SK-N-MC (cell line): Measurements from ENCODE around the gene EHD4.

Source experiments
- DNase-seq: peaks from one replicate; pipeline ENCODE4 v3.0.0-alpha.2; 2011; ENCODE audit warnings: low read depth, low spot score
- H3K27ac ChIP-seq: fragments of 200-600 bp; sonication (generic); 2 replicates; pipeline ENCODE4 v1.5.1; 2016; ENCODE audit warnings: mixed run types
- H3K36me3 ChIP-seq: fragments of 200-600 bp; sonication (generic); 2 replicates; pipeline ENCODE4 v1.6.1; 2017; ENCODE audit warnings: antibody characterized with exemption, low read length, mixed read lengths; ENCODE audit not compliant: insufficient read depth
- H3K4me3 ChIP-seq: fragments of 200-600 bp; sonication (generic); 2 replicates; pipeline ENCODE4 v1.5.1; 2016
- H3K9ac ChIP-seq: fragments of 200-600 bp; sonication (generic); 2 replicates; pipeline ENCODE4 v1.8.0; 2017; ENCODE audit warnings: mixed run types, mixed read lengths; ENCODE audit not compliant: insufficient read length
- H3K9me3 ChIP-seq: fragments of 200-600 bp; sonication (generic); 2 replicates; pipeline ENCODE4 v1.6.1; 2017; ENCODE audit warnings: low read depth, mild to moderate bottlenecking, antibody characterized with exemption, low read length, moderate library complexity, mixed read lengths
- EZH2 ChIP-seq: fragments of 200-600 bp; sonication (generic); IDR thresholded peaks from one replicate; pipeline ENCODE4 v1.6.1; 2017; ENCODE audit warnings: antibody characterized with exemption
- FOXP2 ChIP-seq: optimal IDR thresholded peaks from 2 replicates; pipeline ENCODE3; 2011; ENCODE audit warnings: mild to moderate bottlenecking, moderate library complexity; ENCODE audit not compliant: insufficient read depth; ENCODE audit errors: extremely low read length, control extremely low read depth
- POLR2AphosphoS5 ChIP-seq: IDR thresholded peaks from 2 replicates; pipeline ENCODE4 v1.6.1; 2012; ENCODE audit warnings: mild to moderate bottlenecking, low read depth, low read length, borderline replicate concordance

Gene EHD4

GRCh38 chr15:41957021-41957897 lies 15.1 kb downstream of the EHD4 start:
- Histone ChIP-seq H3K9me3 (no peaks in the 10 kb centered on the region), H3K4me3 (no peak overlapping the region), H3K27ac (no peak overlapping the region), H3K36me3 (no peaks in the 10 kb centered on the region), H3K9ac (no peak overlapping the region)
- TF ChIP-seq EZH2 (no peak), POLR2AphosphoS5 (no peak), FOXP2 (no peak)
- DNase-seq, result no peak

DNA sequence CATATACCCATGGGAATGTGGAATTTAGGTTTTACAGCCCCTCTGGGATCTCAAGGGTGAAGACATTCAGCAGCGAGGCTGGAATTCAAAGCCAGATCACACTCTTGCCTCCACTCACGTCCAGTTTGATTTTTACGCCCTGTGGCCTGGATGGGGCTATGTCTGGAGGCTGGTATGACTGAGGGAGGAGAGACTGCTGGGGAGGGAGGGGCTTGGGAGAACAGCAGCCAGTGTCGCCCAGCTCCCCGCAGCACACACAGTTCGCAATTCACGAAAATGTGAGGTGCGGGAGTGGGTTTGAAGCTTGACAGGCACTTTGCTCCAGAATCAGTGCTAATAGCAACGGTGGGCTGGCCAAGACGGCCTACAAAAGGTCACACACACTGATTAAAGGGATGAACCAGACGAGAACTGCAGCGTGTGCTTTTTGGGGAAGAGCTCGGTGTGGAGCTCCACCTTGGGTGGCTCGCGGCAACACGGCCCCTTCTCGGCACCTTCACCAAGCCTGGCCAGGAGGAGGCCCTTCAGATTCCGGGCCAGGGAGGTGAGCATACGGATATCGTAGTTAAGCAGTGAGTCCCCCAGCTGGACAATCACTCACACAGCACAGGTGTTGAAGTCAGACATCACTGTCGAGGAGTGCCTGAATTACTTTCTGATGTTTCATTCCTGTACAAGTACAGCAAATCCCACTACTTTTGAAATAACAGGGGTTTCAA lies 16.4 kb downstream of the EHD4 start:
- Histone ChIP-seq H3K36me3 (no peaks in the 10 kb centered on the region), H3K9ac (no peak overlapping the region), H3K4me3 (no peak overlapping the region), H3K27ac (no peak overlapping the region), H3K9me3 (no peaks in the 10 kb centered on the region)
- TF ChIP-seq EZH2 (no peak), POLR2AphosphoS5 (no peak), FOXP2 (no peak)
- no peak for DNase-seq

DNA sequence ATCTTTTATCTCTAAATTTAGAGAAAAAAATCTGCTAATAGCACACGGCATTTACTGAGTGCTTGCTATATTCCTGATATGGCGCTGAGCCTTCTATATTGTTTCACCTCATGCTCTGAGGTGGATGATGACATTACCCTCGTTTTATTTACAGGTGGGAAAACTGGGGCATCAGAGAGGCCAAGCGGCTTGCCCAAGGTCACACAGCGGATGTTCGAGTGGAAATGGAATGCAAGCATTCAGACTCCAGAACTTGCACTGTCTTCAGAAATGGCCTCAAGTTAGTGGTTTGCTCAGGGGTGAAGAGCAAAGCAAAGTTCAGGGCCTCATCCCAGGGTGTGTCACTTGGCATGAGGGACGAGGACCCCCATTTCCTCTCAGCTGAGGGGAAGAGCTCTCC lies 17.3 kb downstream of the EHD4 start:
- DNase-seq, result no peak
- H3K36me3 ChIP-seq, result no peaks in the 10 kb centered on the region
- no peaks in the 10 kb centered on the region for H3K9me3 ChIP-seq
- H3K27ac ChIP-seq, result no peak overlapping the region
- H3K4me3 ChIP-seq, result no peak overlapping the region
- H3K9ac ChIP-seq, result no peak overlapping the region
- no peak for TF ChIP-seq POLR2AphosphoS5
- no peak for TF ChIP-seq FOXP2
- no peak for TF ChIP-seq EZH2

- H3K9me3 ChIP-seq, result no peaks in the 10 kb centered on the region
- DNase-seq, result no peak
- H3K4me3 ChIP-seq, result no peak overlapping the region
- TF ChIP-seq EZH2 (no peak), FOXP2 (no peak), POLR2AphosphoS5 (no peak)
- no peaks in the 10 kb centered on the region for H3K36me3 ChIP-seq
- no peak overlapping the region for H3K9ac ChIP-seq
- no peak overlapping the region for H3K27ac ChIP-seq
Observed at GRCh38 chr15:41954036-41954435, 18.3 kb downstream of the EHD4 start.

GRCh38 chr15:41952013-41952563 lies 20.3 kb downstream of the EHD4 start:
- H3K9me3 ChIP-seq, result no peaks in the 10 kb centered on the region

DNA sequence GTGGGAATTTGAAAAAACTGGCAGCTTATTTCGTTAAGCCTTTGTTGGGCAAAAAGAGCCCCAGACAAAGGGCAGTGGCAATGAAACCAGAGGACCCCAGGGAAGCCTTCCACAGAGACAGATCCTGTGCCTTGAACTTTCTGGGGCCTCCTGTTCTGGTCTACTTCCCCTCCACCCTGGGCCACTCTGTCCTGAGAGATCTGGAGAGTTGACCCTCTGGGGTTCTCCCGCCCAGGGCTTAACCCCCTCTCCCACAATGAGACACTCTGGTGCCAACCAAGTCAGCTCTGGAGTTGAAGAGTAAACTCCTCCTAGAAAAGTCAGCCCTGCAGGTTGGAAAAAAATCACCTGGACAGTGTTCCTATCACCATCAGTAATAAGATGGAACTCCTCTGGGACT lies 20.8 kb downstream of the EHD4 start:
- H3K4me3 ChIP-seq, result no peak overlapping the region
- no peaks in the 10 kb centered on the region for H3K9me3 ChIP-seq
- no peak overlapping the region for H3K9ac ChIP-seq
- DNase-seq, result no peak
- TF ChIP-seq FOXP2 (no peak), EZH2 (no peak)
- H3K27ac ChIP-seq, result no peak overlapping the region
- no peaks in the 10 kb centered on the region for H3K36me3 ChIP-seq

More at GRCh38 chr15:41952013-41952563, 20.3 kb downstream of the EHD4 start:
- Histone ChIP-seq H3K9ac (no peak overlapping the region), H3K27ac (no peak overlapping the region), H3K36me3 (no peaks in the 10 kb centered on the region), H3K4me3 (no peak overlapping the region)
- TF ChIP-seq EZH2 (no peak), POLR2AphosphoS5 (no peak), FOXP2 (no peak)
- no peak for DNase-seq

GRCh38 chr15:41950489-41950888 lies 21.9 kb downstream of the EHD4 start:
- Histone ChIP-seq H3K9ac (no peak overlapping the region), H3K4me3 (no peak overlapping the region), H3K27ac (no peak overlapping the region), H3K9me3 (no peaks in the 10 kb centered on the region), H3K36me3 (no peaks in the 10 kb centered on the region)
- TF ChIP-seq FOXP2, result no peak
- no peak for TF ChIP-seq POLR2AphosphoS5
- no peak for TF ChIP-seq EZH2
- DNase-seq, result no peak

DNA sequence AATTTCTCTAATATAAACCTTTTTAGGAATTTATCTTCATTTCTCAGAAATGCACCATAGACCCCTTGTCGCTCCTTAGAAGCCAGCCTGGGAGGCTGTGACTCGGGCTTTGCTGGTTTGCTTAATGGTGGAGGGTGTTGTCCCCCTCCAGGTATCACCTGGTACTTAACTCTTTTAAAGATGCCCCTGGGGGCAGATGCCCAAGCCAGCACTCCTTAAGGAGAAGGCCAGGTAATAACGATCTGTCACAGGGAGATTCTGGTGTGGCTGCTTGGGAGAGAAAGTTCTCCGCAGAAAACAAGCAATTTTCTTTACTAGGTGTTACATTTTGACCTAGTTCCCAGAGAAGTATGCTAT lies 22.3 kb downstream of the EHD4 start:
- Histone ChIP-seq H3K36me3 (no peaks in the 10 kb centered on the region), H3K9me3 (no peaks in the 10 kb centered on the region), H3K9ac (no peak overlapping the region), H3K4me3 (no peak overlapping the region), H3K27ac (no peak overlapping the region)
- DNase-seq, result no peak
- TF ChIP-seq EZH2 (no peak), POLR2AphosphoS5 (no peak), FOXP2 (no peak)
